NB4 (cell line): ENCODE results near the gene OPA1.

Source experiments
- DNase-seq: peaks from one replicate; pipeline ENCODE4 v3.0.0; 2010; ENCODE audit warnings: low read depth
- H3K4me3 ChIP-seq: one replicate; pipeline ENCODE4 v1.5.1; 2011; ENCODE audit warnings: mild to moderate bottlenecking, low read depth, low read length, moderate library complexity
- MYC ChIP-seq: IDR thresholded peaks from 2 replicates; pipeline ENCODE4 v1.6.1; 2011; ENCODE audit warnings: low read depth, low read length
- POLR2A ChIP-seq: IDR thresholded peaks from 2 replicates; pipeline ENCODE4 v1.6.1; 2011; ENCODE audit warnings: mild to moderate bottlenecking; ENCODE audit not compliant: insufficient read length; ENCODE audit errors: extremely low read depth
- TF ChIP-seq, protein P1 (sequence below): IDR thresholded peaks from one replicate; pipeline ENCODE4 v1.5.1; 2012; ENCODE audit warnings: low read depth, low read length
- TF ChIP-seq, protein P2 (sequence below): IDR thresholded peaks from 2 replicates; pipeline ENCODE4 v1.6.1; 2011; ENCODE audit warnings: low read depth, low read length

Gene OPA1

DNA sequence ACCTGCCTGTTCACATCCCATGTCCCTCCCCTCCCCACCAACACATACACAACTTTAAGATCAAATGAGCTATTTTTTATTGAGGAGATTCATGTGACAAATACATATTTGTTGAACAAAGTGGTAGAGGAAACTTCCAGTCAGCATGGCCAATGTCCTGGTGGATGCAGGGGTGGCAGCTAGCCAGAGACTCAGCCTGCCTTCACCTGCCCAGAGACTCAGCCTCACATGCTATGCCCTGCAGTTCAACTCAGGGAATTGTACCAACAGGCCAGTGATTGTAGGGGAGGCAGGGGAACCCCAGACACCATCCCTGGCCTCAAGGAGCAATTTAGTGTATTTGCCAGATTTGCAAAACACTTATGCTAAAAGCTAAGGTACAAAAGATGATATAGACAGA, 136.6 kb downstream of the OPA1 start:
- DNase-seq = no peak
- TF ChIP-seq, protein P1, sequence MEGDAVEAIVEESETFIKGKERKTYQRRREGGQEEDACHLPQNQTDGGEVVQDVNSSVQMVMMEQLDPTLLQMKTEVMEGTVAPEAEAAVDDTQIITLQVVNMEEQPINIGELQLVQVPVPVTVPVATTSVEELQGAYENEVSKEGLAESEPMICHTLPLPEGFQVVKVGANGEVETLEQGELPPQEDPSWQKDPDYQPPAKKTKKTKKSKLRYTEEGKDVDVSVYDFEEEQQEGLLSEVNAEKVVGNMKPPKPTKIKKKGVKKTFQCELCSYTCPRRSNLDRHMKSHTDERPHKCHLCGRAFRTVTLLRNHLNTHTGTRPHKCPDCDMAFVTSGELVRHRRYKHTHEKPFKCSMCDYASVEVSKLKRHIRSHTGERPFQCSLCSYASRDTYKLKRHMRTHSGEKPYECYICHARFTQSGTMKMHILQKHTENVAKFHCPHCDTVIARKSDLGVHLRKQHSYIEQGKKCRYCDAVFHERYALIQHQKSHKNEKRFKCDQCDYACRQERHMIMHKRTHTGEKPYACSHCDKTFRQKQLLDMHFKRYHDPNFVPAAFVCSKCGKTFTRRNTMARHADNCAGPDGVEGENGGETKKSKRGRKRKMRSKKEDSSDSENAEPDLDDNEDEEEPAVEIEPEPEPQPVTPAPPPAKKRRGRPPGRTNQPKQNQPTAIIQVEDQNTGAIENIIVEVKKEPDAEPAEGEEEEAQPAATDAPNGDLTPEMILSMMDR = no peak
- TF ChIP-seq MYC (no peak), POLR2A (no peak)
- TF ChIP-seq, protein P2, sequence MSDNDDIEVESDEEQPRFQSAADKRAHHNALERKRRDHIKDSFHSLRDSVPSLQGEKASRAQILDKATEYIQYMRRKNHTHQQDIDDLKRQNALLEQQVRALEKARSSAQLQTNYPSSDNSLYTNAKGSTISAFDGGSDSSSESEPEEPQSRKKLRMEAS = no peak
- H3K4me3 ChIP-seq = no peak overlapping the region

DNA sequence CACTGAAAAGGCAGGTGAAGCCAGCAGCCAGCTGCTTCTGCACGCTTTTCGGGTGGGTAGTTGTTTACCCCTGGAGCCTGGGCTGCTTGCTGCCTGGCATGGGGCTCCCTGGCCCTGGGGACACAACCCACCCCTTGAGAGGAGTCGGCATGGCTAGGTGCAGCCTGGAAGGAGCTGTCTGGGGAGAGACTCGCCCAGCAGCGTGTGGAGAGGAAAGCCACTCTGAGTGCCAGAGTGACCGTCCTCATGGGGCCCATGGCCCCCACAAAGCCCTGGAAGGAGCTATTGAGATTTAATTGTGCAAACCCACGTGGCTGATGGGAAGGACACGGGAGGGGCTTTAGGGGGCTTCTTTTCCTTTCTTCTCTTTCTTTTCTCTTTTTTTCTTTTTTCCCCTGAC, 137.5 kb downstream of the OPA1 start:
- DNase-seq = no peak
- TF ChIP-seq, protein P2 = no peak
- no peak for TF ChIP-seq MYC
- no peak for TF ChIP-seq POLR2A
- TF ChIP-seq, protein P1 = no peak
- H3K4me3 ChIP-seq = no peak overlapping the region

DNA sequence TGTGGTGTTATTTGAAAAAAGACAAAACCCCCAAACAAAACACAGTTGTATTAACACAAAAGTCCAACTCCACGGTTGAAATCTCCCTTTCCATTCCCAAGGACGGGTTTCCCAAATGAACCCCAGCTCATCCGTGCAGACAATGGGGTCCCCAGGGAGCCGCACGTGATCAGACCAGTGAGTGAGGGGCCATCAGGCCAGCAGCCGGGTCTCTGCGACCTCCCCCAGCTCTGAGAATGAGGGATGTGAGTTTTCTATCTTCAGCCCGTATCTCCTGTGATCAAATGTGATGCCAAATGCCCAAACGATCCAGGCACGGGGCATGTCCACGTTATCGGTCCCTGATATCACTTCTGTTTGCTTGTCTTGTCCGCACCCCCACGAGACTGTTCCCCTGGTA, 138.0 kb downstream of the OPA1 start:
- no peak for TF ChIP-seq MYC
- TF ChIP-seq, protein P1 = no peak
- TF ChIP-seq POLR2A = no peak
- TF ChIP-seq, protein P2 = no peak
- DNase-seq = no peak
- no peak overlapping the region for H3K4me3 ChIP-seq

DNA sequence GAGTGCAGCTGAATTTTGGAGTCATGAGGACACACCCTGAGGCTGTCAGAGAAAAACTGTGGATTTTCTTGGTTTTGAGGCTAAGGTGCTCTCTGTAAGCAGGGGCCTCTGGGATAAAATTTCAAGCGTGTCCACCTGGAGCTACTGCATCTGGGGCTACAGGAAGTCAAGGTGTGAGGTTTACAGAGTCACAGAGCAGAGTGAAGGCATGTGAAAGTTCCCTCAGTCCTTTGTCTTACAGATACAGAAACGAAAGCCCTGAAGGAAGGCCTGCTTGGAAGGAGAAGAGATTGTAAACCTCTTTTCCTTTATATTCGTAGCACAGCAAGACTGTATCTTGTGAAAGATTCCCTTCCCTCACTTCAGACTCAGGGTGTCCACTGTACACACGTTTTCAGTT, 138.6 kb downstream of the OPA1 start:
- TF ChIP-seq MYC (no peak), POLR2A (no peak)
- TF ChIP-seq, protein P1 = no peak
- TF ChIP-seq, protein P2 = no peak
- H3K4me3 ChIP-seq = no peak overlapping the region
- DNase-seq = no peak

DNA sequence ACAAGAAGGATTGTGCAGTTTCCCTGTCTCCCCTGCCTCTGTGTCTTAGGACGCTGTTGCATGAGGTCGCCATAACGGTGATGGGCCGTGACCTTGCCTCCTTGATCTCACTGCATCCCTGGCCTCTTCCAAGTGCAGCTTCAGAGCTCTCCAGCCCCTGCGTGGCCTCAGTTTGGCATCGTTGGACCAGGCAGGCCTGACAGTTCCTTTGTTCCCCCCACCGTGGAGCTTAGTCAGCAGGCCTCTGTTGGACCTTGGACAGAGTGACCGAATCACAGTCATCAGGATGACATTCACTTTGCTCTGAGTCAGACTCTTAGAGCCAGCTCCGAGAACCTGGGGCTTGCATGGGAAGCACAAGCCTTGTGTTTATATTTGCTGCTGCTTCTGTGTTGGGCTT, 139.4 kb downstream of the OPA1 start:
- no peak for DNase-seq
- TF ChIP-seq MYC (no peak), POLR2A (no peak)
- TF ChIP-seq, protein P1 = no peak
- TF ChIP-seq, protein P2 = no peak
- H3K4me3 ChIP-seq = no peak overlapping the region

DNA sequence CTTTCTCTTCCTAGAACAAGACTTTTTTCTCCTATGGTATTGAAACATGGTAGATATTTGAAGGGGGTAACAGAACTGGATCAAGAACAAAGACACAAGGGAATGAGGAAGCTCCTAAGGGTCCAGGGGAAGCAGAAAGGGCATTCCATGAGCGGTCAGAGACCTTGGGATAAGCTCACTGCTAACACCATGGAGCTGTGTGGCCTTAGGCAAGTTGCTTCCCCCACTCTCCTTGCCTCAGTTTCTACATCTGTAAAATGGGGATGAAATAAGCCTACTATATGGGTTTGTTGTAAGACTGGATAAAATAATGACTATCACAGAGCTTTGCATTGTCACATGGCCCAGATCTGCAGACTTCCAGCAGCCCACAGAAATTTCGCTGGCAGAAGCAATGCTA, 139.8 kb downstream of the OPA1 start:
- no peak overlapping the region for H3K4me3 ChIP-seq
- no peak for DNase-seq
- TF ChIP-seq POLR2A (no peak), MYC (no peak)
- TF ChIP-seq, protein P1 = no peak
